Small intestine (tissue), 7 donors: ENCODE results near the gene PIGS. TPM values are rescaled to one million over a fixed set of nuclear protein-coding genes. Genes with fewer than 3 reads are reported as not detected.
A peak's percentile ranks its signal among the peaks of the same experiment; 100 is the strongest.

Experiments used
- DNase-seq, 2 donors: peaks; one replicate each; pipeline versions ENCODE4 v3.0.0 to v3.0.0-alpha.2; 2013
- FAIRE-seq: peaks from 2 replicates; lab custom pipeline; 2012; peaks lifted over from hg19 to GRCh38; lab: Jason Lieb, UNC
- H3K27ac ChIP-seq, 3 donors: one replicate each; pipeline ENCODE4 v1.5.1; 2013; ENCODE audit warnings: low read length in 2 of 3, mild to moderate bottlenecking in 2 of 3, control low read depth in 1 of 3, inconsistent platforms in 1 of 3, low read depth in 1 of 3, moderate library complexity in 1 of 3
- H3K27me3 ChIP-seq, 3 donors: one replicate each; pipeline ENCODE4 v1.6.1; 2013; ENCODE audit warnings: low read length in 3 of 3, inconsistent platforms in 1 of 3; ENCODE audit not compliant: control insufficient read depth in 3 of 3, insufficient read depth in 3 of 3
- H3K36me3 ChIP-seq, 3 donors: one replicate each; pipeline ENCODE4 v1.6.1; 2013; ENCODE audit warnings: low read length in 3 of 3, inconsistent platforms in 1 of 3, low read depth in 1 of 3, mild to moderate bottlenecking in 1 of 3, moderate library complexity in 1 of 3; ENCODE audit not compliant: control insufficient read depth in 3 of 3, insufficient read depth in 2 of 3
- H3K4me1 ChIP-seq, 3 donors: one replicate each; pipeline ENCODE4 v1.6.1; 2013; ENCODE audit warnings: low read length in 2 of 3, inconsistent platforms in 1 of 3, low read depth in 1 of 3, mild to moderate bottlenecking in 1 of 3, moderate library complexity in 1 of 3; ENCODE audit not compliant: control insufficient read depth in 3 of 3, insufficient read depth in 2 of 3
- H3K4me3 ChIP-seq, 3 donors: one replicate each; pipeline ENCODE4 v1.5.1; 2013; ENCODE audit warnings: low read length in 3 of 3, control low read depth in 1 of 3, inconsistent platforms in 1 of 3, low read depth in 1 of 3, mild to moderate bottlenecking in 1 of 3, moderate library complexity in 1 of 3
- H3K9me3 ChIP-seq, 2 donors: one replicate each; pipeline ENCODE4 v1.6.1; 2013; ENCODE audit warnings: low read depth in 1 of 2, low read length in 1 of 2; ENCODE audit not compliant: control insufficient read depth in 2 of 2, insufficient read depth in 1 of 2
- WGBS, 3 donors: extraction: QIAGEN DNeasy Blood & Tissue Kit; methylation state at CpG; one replicate each; pipeline ENCODE4 v1.1.7; 2013; 5-methylcytosine and 5-hydroxymethylcytosine counted together
- polyA plus RNA-seq, 4 donors: library from polyadenylated mRNA; stranded (reverse) in 3 of 4; unstranded in 1 of 4; fragments of 200-250 nt in 3 of 4; fragments of 120-200 nt in 1 of 4; gene quantifications; one replicate each; pipeline versions ENCODE4 v1.2.1 to v1.2.3, GENCODE V29; 2013
- donor health status: healthy with polysubstance abuse.
- donor health status: control.
- donor health status: control.
- donor health status: Bipolar disorder and iron deficiency.
- donor health status: healthy.

The PIGS gene
- polyA plus RNA-seq, 4 donors = 24.8 to 131 (median 39.8) TPM

DNA sequence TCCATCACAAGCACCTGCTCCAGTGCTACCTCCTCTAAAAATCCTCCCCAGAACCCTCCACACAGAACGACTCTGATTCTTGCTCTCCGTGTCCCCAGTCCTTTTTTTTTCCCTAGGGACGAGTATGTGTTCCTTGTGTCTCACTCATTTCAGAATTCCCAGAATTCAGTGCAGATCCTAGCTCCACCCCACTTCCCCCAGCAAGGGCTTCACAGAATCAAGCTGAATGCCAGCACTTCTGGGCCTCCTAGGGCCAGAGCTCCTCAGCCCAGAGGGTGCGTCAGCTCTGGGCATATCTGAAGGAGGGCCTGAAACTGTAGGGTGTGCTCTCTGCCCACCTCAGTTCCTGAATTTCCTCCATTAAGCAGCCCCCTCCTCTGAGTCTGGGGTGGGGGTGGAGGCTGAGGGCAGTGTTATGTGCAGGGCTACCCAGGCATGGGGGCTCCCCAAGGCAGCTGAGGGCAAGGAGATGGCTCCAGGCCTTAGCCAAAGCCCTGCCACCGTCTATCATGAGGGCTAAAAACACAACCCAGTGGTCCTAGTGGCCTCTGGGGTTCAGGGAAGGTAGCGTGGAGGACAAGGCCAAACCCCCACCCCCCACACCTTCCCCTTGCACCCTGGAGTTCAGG lies 25.4 kb downstream of the PIGS start:
- no peak for FAIRE-seq
- Histone ChIP-seq H3K36me3 (peaks cover 0 to 41% (median 0%) of the 10 kb centered on the region in 3 donors), H3K9me3 (no peaks in the 10 kb centered on the region), H3K4me1 (peaks cover 0 to 25% (median 0%) of the 10 kb centered on the region in 3 donors), H3K27ac (no peak overlapping the region), H3K27me3 (no peaks in the 10 kb centered on the region), H3K4me3 (no peak overlapping the region)
- no peak for DNase-seq
- 67 to 80% (median 71%) methylated on average over 6 of the region's 6 CpGs for WGBS, 3 donors

DNA sequence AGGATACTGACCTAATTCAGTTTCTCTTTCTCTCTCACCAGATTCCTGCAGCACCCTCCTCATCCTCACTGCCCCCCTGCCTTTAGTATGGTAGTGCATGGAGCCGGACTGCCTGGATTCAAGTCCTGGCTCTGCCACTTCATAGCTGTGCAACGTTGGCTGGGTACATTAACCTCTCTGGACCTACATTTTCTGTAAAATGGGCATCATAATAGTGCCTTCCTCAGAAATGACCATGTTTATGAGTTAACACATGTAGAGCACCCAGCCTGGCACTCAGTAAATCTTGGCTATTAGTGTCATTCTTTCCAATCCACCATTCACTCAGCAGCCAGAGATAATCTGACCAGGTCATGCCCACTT lies 26.2 kb downstream of the PIGS start:
- no peak overlapping the region for H3K4me3 ChIP-seq
- H3K27ac ChIP-seq = no peak overlapping the region
- H3K9me3 ChIP-seq = no peaks in the 10 kb centered on the region
- DNase-seq (no peak), FAIRE-seq (no peak)
- H3K27me3 ChIP-seq = no peaks in the 10 kb centered on the region
- peaks cover 0 to 38% (median 0%) of the 10 kb centered on the region in 3 donors for H3K36me3 ChIP-seq
- H3K4me1 ChIP-seq = peaks cover 0 to 17% (median 0%) of the 10 kb centered on the region in 3 donors
- 73 to 87% (median 81%) methylated on average over 2 of the region's 2 CpGs for WGBS, 3 donors

DNA sequence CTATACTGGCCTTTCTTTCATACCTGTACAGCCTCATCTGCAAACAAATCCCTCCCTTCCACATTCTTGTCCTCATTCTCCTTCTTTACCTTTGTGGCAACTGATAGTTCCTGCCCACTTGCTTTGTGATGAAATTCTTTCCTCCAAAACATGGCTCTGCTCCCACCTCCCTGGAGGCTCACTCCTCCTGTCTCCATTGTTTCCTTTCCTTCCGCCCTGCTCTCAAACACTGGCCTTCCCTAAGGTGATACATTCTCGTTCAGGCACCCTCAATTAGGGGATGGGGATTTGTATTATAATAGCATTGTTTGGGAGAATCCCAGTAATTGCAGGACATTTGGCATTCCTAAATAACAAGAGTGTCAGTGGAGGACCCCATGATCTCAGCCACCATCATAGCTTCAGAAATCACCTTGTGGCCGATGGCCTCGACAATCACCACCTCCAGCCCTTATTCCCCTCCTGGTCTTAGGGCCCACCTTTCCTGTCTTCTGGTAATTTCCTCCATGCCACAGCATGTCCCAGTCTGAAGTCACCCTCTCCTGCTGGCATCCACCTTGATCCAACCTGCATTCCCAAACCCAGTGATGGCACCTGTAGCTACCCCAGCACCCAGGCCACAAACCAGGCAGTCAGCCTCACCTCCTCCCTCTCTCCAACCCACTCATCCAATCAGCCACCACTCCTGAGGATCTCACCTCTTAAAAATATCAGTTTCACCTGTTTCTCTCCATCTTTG lies 26.8 kb downstream of the PIGS start:
- WGBS, 3 donors = 86 to 90% (median 89%) methylated on average over 4 of the region's 4 CpGs
- DNase-seq (no peak), FAIRE-seq (no peak)
- no peaks in the 10 kb centered on the region for H3K27me3 ChIP-seq
- peaks cover 0 to 11% (median 0%) of the 10 kb centered on the region in 3 donors for H3K4me1 ChIP-seq
- H3K9me3 ChIP-seq = no peaks in the 10 kb centered on the region
- no peak overlapping the region for H3K27ac ChIP-seq
- peaks cover 0 to 34% (median 0%) of the 10 kb centered on the region in 3 donors for H3K36me3 ChIP-seq
- no peak overlapping the region for H3K4me3 ChIP-seq

DNA sequence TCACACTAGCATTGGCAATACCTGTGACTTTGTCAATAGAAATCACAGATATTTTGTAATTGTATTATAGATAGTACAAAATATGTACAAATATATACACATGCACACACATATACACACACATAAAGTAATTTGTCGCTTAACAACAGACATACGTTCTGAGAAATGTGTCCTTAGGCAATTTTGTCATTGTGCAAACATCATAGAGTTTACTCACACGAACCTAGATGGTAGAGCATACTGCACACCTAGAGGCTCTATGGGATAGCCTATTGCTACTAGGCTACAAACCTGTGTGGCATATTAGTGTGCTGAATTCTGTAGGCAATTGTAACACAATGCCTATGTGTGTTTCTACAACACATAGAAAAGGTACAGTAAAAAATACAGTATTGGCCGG lies 29.9 kb downstream of the PIGS start:
- H3K27ac ChIP-seq = no peak overlapping the region
- 82 to 88% (median 83%) methylated on average over 4 of the region's 4 CpGs for WGBS, 3 donors
- H3K36me3 ChIP-seq = peaks cover 0 to 5% (median 0%) of the 10 kb centered on the region in 3 donors
- H3K27me3 ChIP-seq = no peaks in the 10 kb centered on the region
- FAIRE-seq (no peak), DNase-seq (no peak)
- no peaks in the 10 kb centered on the region for H3K4me1 ChIP-seq
- no peak overlapping the region for H3K4me3 ChIP-seq
- H3K9me3 ChIP-seq = no peaks in the 10 kb centered on the region

DNA sequence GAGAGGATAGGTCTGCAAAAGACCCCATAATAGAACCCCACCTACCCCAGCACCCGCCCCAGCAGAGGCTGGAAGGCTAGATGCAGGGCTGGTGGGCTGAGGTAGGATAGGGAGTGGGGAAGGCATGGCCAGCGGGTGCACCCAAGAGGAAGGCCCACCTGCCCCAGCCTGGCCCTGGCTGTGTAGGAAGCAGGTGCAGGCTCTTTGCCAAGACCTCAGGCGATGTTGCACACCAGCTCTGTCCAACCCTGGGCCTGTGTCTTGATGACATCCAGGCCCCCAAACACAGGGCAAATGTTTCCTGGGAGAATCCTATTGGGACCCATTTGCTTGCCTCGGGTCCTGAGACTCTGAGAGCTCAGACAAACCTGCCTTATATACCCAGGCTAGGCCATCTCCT lies 31.1 kb downstream of the PIGS start:
- Histone ChIP-seq H3K4me3 (no peak overlapping the region), H3K36me3 (no peaks in the 10 kb centered on the region), H3K4me1 (no peaks in the 10 kb centered on the region), H3K27me3 (no peaks in the 10 kb centered on the region), H3K9me3 (no peaks in the 10 kb centered on the region), H3K27ac (no peak overlapping the region)
- FAIRE-seq (no peak), DNase-seq (no peak)
- WGBS, 3 donors = 69 to 84% (median 79%) methylated on average over 4 of the region's 4 CpGs

DNA sequence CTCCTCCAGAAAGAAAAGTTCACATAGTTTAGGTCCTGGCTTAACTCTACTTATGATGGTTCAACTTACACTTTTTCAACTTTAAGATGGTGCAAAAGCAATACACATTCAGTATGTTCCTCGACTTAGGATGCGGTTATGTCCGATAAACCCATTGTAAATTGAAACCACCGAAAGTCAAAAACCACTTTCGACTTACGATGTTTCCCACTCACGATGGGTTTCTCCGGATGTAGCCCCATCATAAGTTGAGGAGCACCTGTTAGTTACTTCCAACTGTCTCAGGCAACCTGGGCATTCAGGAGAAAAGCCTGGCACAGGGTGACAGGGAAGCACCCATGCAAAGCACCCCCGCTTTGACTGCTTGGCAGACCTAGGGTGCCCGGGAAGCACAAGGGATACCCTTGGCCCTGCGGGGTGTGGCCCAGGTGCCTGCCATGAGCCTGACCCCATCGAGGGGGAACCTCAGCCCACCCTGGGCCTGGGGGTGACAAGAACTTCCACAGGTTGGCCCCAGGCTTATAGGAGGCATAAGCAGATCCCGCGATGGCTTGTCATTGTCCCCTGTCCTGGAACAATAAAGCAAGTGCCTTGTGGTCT lies 32.9 kb downstream of the PIGS start:
- DNase-seq (no peak), FAIRE-seq (no peak)
- no peaks in the 10 kb centered on the region for H3K27me3 ChIP-seq
- no peaks in the 10 kb centered on the region for H3K36me3 ChIP-seq
- WGBS, 3 donors = 87 to 90% (median 89%) methylated on average over 14 of the region's 14 CpGs
- no peak overlapping the region for H3K4me3 ChIP-seq
- H3K9me3 ChIP-seq = no peaks in the 10 kb centered on the region
- H3K27ac ChIP-seq = no peak overlapping the region
- H3K4me1 ChIP-seq = no peaks in the 10 kb centered on the region

DNA sequence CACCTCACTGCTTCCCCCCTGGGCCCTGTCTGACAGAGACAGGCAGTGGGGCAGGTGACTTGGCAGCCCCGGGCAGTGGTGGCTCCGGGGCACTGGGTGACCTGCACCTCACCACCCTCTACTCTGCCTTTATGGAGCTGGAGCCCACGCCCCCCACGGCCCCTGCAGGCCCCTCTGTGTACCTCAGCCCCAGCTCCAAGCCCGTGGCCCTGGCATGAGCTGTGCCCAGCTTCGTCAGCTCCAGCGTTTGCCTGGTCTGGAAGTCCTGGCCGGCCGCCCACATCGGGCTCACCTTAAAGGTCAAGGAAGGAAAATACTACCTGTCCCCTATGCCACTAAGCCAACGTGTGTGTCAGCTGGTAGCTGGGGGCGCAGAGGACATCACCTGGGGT lies 34.1 kb downstream of the PIGS start:
- H3K4me1 ChIP-seq = peaks cover 0 to 4% (median 0%) of the 10 kb centered on the region in 3 donors
- 27 to 66% (median 33%) methylated on average over 8 to 12 of the region's 12 CpGs for WGBS, 3 donors
- no peak overlapping the region for H3K4me3 ChIP-seq
- no peaks in the 10 kb centered on the region for H3K9me3 ChIP-seq
- no peaks in the 10 kb centered on the region for H3K36me3 ChIP-seq
- FAIRE-seq = no peak
- no peak for DNase-seq
- no peak overlapping the region for H3K27ac ChIP-seq
- no peaks in the 10 kb centered on the region for H3K27me3 ChIP-seq

DNA sequence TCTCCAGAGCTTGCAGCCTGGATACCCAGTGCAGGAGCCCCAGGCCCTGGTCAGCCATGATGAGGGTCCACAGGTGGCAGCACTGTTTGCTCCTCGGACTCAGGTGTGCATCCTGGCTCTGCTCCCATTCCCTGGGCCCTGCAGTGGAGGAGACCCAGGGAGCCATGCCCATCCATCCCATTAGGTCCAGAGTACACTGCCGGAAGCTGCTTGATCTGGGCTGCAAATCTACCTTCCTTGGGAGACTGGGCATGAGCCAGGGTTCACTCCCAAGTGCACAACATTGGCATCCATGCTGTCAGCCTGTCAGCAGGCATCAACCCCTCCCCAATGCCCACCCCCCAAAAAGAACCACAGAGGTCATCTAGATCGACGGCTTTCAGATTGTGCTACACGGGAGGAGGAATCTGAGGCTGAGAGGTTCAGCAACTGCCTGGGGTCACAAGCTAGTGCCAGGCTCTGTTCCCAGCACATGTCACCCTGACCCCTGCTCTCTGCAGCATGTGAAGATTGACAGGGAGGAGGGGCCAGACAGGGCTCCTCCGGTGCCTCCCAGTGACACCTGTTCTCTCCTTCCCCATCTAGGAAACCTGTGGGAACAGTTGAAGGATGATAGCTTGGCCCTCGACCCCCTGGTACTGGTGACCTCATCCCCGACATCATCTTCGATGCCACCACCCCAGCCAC lies 34.6 kb downstream of the PIGS start:
- H3K9me3 ChIP-seq = no peaks in the 10 kb centered on the region
- H3K27me3 ChIP-seq = peaks cover 0 to under 1% (median 0%) of the 10 kb centered on the region in 3 donors
- no peak overlapping the region for H3K4me3 ChIP-seq
- no peaks in the 10 kb centered on the region for H3K36me3 ChIP-seq
- peaks cover 0 to 4% (median 0%) of the 10 kb centered on the region in 3 donors for H3K4me1 ChIP-seq
- WGBS, 3 donors = 14 to 51% (median 36%) methylated on average over 8 to 9 of the region's 9 CpGs
- FAIRE-seq (no peak), DNase-seq (peak in 1 of 2 donors; percentile 68)
- no peak overlapping the region for H3K27ac ChIP-seq
